Epithelial cell of prostate (primary cell): ENCODE data around the gene ZNF408.
A peak's percentile ranks its signal among the peaks of the same experiment; 100 is the strongest.
"Not testable (repeated sequence)": the region's sequence is repeated elsewhere in the genome, so short reads cannot be mapped to it uniquely, and the experiment has no call there.

Experiments used
- DNase-seq: peaks from one replicate; pipeline ENCODE4 v3.0.0-alpha.2; 2011; ENCODE audit warnings: low read depth, low spot score
- H3K27ac ChIP-seq: fragments of 450-650 bp; 2 replicates; pipeline ENCODE4 v1.5.1; 2017; ENCODE audit warnings: mild to moderate bottlenecking

The ZNF408 gene

DNA sequence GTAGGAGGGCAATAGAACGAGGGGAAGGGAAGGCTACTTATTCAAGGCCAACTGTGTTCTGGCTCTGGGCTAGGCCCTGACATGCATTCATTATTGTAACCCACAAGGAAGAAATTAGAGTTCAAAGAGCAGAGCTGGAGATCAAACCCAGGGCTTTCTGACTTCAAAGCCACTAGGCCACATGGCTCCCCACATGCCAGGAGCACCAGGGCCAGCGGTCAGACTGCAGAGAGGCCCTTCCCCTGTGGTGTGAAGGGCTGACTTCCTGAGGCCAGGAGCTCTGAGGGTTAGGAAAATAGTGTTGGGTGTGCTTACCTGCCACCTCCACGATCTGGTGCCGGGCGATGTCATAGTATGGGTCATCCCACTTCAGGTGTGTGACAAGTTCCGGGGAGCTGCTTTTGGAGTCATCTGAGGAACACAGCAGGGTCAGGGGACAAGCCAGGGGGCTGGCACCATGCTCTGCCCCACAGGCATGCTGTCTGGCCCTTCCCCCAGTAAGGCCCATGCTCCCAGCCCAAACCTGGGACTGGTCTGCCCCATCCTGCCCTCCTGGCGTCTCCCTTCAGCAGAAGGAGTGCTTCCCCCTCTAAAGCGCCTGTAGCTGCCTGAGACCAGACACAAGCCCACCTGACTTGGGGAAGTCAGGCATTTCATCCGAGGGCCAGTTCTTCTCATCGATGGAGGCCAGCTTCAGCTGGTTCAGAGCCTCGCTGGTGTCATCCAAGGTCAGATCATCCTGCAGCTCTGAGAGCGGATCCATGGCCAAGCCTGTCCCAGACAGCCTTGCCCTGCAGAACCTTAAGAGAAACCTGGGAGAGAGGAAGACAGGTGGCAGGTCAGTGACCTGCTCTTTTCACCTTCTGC, 5.3 kb upstream of the ZNF408 start:
- no peak for DNase-seq

DNA sequence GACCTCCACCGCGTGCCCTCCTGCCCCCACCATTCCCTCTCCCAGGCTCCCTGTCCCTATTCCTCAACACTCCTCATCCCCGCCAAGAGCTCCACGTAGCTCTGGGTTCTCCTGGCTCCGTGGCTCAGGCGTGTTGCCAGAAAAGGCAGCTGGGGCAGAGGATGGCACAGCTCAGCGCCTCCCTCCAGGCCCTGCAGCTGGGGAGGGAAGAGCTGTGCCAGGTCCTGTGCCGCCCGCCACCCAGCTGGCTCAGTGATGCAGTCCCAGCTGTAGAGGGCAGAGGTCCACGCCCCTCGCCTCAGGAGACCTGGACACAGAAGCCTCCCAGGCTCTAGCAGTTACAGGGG, 4.6 kb upstream of the ZNF408 start:
- no peak for DNase-seq
- H3K27ac ChIP-seq: no peak overlapping the region

More for the DNA sequence above, 5.3 kb upstream of the ZNF408 start:
- H3K27ac ChIP-seq: no peak overlapping the region

DNA sequence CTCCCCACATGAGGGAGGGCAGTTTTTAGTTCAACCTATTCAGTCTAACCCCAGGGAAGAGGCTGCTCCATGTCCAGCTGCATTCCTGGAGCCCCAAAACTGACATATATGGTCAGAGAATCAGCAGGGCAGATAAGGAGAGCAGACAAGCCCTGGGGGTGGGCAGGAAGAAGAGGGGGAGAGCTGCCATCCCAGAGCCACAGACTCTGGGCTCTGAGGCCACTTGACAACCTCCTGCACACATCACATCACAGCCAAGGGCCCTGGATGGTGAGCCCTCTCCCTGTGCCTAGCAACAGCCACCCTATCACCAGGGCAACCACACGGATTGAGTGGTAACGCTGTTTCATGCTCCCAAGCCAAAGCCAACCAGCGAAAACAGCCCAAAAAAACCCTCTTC, 3.5 kb upstream of the ZNF408 start:
- H3K27ac ChIP-seq: no peak overlapping the region
- no peak for DNase-seq

DNA sequence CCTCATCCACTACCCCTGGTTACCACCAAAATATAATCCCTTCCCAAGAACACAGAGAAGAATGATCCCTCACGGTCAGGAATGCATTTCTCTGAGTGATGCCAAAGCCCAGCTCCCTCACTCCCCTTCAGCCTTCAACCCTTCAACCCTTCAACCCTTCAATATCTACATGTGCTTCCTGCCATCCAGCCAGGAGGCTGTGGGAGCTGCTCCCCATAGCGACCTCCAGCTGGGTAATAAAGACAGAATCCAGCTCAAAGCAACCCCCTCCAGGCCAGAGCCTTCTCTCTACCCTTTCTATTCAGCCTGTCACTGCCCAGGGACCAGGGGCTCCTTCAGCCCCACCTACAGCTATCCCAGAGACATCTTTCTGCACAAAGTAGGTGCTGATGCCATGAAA, 3.1 kb upstream of the ZNF408 start:
- no peak for DNase-seq
- H3K27ac ChIP-seq: no peak overlapping the region

DNA sequence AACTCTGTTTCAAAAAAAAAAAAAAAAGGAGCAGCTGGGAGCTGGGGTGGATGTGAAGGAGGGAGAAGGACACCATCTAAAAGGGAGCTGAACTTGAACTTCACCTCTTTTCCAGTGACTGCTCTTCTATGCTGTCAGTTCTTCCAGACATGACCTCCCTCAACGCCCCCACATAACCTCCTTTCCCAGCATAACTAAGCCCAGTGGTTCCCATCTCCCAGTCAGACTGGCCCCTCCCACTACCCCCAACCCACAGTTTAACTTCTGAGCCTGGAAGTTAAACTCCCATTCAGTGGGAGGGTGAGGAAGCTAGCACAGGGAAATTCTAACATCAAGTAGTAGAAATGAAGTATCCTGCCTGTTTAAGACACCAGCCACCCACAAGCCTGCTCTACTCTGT, 2.2 kb upstream of the ZNF408 start:
- H3K27ac ChIP-seq: no peak overlapping the region
- no peak for DNase-seq

DNA sequence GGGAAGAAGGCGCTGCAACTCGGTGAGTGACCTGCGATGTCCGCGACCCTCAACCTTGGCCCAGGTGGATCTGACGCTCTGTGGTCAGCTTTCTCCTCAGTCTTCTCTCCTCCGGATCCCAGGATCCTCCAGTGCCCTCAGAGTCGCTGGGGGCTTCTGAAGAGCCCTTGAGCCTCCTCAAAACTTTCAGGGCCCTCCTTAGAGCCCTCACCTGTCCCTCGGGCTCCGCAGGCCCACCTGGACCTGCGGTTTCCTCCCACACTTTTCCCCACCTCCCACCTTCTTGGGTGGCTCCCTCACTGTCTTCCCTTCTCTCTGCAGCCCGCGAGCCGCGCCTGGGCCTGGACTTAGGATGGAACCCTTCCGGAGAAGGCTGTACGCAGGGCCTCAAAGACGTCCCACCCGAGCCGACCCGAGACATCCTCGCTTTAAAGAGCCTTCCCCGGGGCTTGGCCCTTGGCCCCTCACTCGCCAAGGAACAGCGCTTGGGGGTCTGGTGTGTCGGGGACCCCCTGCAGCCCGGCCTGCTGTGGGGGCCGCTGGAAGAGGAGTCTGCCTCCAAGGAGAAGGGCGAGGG, 335 bp downstream of the ZNF408 start:
- peak overlapping the region; percentile 89 for H3K27ac ChIP-seq
- DNase-seq: no peak

DNA sequence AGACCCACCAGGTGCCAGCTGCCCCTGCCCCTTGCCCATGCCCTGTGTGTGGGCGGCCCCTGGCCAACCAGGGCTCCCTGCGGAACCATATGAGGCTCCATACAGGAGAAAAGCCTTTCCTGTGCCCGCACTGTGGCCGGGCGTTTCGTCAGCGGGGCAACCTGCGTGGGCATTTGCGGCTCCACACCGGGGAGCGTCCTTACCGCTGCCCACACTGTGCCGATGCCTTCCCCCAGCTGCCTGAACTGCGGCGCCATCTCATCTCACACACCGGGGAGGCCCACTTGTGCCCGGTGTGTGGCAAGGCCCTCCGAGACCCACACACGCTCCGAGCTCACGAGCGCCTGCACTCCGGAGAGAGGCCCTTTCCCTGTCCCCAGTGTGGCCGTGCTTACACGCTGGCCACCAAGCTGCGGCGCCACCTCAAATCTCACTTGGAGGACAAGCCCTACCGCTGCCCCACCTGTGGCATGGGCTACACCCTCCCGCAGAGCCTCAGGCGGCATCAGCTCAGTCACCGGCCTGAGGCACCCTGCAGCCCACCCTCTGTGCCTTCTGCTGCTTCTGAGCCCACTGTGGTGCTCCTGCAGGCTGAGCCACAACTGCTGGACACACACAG, 4.3 kb downstream of the ZNF408 start:
- DNase-seq: no peak
- H3K27ac ChIP-seq: no peak overlapping the region

DNA sequence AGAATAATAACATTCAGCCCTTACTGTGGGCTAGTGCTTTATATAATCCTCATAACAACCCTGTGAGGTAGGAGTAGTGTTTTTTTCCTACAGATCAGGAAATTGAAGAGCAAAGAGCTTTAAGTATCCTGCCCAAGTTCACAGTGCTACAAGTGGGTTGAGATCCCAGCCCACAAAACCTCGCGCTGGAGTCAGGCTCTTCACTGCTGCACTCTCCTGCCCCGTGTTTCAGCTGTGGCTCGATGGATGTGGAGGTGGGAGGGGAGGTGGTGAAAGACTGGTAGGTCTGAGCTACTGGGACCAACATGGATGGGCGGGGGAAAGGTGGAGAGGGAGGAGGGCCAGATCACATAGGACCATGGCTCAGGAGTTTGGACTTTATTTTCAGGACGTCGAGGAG, 6.1 kb downstream of the ZNF408 start:
- no peak overlapping the region for H3K27ac ChIP-seq
- DNase-seq: no peak

DNA sequence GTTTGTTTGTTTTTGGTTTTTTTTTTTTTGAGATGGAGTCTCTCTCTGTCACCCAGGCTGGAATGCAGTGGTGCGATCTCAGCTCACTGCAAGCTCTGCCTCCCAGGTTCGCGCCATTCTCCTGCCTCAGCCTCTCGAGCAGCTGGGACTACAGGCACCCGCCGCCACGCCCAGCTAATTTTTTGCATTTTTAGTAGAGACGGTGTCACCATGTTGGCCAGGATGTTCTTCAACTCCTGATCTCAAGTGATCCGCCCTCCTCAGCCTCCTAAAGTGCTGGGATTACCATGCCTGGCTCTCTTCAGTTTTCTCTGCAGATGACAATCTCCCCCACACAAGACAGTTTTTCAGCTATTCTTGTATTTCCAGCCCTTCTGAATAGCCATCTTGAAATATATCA, 8.5 kb downstream of the ZNF408 start:
- not testable (repeated sequence) for H3K27ac ChIP-seq, DNase-seq

DNA sequence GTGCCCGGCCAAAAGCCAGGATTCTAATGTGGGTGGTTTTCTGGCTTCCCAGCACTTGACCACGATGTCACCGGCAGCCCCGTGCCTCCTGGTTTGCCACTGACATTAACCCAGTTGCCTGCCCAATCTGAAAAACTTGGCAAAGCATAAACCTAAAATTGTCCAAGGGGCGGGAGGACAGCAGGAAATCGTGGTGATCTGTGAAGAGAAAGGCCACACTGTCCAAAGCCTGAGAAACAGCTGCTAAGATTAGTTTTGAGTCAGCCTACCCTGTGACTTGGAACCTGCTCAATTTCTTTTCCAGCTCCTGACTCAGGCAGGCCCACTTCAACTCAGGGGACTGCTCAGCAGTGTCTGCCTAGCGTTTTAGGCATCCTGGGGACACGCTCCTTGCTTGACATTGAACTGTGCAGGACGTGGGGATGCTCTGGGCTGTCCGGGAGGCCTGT, 10.0 kb downstream of the ZNF408 start:
- no peak overlapping the region for H3K27ac ChIP-seq
- peak; percentile 18 for DNase-seq

DNA sequence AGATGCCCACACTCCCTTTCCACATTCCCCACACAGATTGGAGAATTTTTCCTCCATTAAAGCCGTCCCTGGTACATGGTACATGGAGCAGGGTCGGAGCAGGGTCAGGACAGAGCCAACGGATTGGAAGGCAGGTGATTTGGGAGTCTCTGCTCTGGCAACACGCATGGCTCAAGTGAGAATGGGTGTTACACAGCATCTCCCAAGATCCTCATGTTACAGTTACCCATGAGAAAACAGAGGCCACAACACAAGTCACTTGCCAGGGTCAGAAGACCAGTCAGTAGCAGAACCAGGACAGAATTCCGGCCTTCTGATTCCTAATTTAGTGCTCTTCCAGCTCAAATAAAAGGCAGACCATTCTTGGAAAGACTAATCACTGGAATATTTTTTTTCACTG, 10.5 kb downstream of the ZNF408 start:
- no peak for DNase-seq
- no peak overlapping the region for H3K27ac ChIP-seq

DNA sequence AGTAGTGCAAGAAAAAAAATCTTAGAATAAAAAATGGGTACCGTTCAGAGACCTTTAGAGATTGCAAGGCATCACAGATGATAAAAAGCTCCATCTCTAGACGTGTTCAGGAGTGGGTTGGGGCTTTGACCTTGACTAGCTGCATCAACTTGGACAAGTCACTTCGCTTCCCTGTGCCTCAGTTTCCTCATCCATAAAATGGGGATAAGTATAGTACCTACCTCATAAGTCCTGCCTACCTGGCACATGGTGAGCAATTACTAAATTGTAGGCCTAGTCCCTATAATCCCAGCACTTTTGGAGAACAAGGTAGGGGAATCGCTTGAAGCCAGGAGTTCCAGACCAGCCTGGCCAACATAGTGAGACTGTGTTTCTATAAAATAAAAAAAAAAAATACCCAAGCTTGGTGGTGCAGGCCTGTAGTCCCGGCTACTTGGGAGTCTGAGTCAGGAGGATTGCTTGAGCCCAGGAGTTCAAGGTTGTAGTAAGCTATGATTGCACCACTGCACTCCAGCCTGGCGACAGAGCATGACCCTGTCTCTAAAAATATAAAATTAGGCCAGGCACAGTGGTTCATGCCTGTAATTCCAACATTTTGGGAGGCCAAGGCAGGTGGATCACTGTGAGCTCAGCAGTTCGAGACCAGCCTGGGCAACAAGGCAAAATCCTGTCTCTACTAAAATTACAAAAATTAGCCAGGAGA, 12.2 kb downstream of the ZNF408 start:
- DNase-seq: no peak

DNA sequence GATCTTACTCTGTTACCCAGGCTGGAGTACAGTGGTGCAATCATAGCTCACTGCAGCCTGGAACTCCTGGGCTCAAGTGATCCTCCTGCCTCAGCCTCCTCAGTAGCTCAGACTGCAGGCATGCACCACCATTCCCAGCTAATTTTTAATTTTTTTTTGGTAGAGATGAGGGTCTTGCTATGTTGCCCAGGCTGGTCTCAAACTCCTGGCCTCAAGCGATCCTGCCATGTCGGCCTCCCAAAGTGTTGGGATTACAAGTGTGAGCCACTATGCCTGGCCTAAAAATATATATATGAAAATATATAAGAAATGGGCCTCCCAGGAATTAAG, 17.0 kb downstream of the ZNF408 start:
- DNase-seq: not testable (repeated sequence)

More for the DNA sequence above, 12.2 kb downstream of the ZNF408 start:
- no peak overlapping the region for H3K27ac ChIP-seq

DNA sequence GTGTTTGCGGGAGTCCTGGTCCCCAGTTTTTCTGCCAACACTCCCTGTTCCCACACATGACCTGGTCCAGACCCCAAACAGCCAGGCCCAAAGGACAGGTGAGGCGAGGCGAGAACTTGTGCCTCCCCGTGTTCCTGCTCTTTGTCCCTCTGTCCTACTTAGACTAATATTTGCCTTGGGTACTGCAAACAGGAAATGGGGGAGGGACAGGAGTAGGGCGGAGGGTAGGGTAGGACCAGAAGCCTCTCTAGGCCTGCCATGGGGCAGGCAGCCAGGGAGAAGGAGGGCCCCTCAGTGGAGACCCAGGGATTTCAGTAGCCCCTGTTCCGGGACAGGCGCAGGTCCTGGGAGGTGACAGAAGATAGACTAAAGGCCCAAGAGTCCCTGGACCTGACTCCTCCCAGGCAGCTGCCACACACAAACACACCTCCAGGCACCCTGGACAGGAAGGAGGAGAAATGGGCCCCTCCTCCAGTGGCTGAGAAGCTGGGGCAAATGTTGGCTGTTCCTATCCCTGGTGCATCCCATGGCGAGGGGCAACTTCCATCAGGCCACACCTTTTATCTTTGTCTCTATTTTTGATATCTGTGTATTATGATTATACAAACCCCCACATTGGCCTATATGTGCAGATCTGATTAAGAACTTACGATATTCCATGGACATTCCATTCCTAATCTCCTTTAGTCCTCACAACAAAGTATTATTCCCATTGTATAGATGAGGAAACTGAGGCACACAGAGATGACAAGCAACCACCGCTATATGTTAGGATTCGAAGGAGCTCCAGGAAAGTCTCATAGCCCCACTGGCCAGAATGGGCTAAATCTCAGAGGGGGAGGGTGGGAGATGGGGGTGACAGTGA, 17.6 kb downstream of the ZNF408 start:
- no peak overlapping the region for H3K27ac ChIP-seq
- no peak for DNase-seq

More for the DNA sequence above, 17.0 kb downstream of the ZNF408 start:
- not testable (repeated sequence) for H3K27ac ChIP-seq

DNA sequence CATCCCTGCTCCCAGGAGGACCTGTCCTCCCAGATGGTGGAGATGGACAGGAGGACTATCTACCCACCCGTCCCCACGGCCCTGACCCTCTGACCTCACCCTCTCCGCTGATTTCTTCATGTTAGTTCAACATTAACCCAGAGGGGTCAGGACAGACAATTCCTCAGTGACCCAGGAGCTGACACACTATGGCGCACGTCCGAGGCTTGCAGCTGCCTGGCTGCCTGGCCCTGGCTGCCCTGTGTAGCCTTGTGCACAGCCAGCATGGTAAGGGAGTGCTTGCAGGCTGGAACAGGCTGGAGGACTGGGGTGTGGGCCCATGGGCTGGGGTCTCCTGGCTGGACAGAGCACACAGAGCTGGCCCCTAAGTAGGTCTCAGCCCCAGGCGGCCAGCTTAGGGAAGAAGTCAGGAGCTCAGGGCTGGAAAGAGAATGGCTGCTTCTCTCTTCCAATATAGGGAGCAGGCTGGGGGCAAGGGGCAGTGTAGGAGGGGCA, 18.3 kb downstream of the ZNF408 start, which contains the start of gene F2:
TSS of gene F2 (plus strand) at position 166 of the 495 bp plus-strand sequence. CDS start at position 189, 23 bp downstream.
- no peak for DNase-seq
- H3K27ac ChIP-seq: no peak within 1 kb of the TSS

DNA sequence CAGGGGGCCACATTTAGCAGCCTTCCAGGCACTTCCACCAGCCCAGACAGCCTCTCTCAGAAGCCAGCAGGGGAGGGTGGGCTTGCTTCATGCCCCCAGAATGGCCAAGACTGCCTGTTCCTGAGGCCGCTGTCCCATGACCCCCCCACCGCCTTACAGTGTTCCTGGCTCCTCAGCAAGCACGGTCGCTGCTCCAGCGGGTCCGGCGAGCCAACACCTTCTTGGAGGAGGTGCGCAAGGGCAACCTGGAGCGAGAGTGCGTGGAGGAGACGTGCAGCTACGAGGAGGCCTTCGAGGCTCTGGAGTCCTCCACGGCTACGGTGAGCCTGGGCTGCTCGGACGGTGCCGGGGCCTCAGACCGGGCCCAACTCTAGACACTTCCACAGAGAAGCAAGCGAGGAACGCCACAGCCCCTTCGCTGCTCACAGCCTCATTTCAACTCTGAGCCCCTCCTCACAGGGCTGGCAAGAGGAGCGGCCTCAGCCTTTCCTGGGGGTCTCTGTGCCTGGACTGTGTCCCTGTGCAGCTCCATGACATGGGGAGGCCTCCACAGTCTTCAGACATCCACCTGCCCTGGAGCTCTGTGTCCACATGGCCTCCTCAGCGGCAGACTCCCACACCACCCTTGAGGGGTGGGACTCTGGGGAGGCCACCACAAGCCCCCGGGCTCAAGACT, 18.9 kb downstream of the ZNF408 start:
- no peak overlapping the region for H3K27ac ChIP-seq
- DNase-seq: no peak

DNA sequence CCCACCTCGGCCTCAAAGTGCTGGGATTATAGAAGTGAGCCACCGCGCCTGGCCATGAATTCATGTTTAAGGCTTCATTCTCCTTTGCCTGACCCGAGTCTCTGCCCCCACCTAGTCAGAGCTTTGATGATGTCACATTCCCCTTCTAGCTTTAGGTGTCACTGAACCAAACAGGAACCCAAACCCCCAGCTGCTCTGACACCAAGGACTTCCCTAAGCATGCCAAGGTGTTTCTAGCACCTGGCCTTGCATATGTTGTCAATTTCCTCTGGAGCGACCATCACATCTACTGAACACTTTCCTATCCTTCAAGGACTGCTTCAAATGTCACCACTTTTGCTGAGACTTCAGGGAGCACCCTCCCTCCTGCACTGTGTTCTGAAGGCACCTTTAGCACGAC, 20.5 kb downstream of the ZNF408 start:
- DNase-seq: no peak
- no peak overlapping the region for H3K27ac ChIP-seq

DNA sequence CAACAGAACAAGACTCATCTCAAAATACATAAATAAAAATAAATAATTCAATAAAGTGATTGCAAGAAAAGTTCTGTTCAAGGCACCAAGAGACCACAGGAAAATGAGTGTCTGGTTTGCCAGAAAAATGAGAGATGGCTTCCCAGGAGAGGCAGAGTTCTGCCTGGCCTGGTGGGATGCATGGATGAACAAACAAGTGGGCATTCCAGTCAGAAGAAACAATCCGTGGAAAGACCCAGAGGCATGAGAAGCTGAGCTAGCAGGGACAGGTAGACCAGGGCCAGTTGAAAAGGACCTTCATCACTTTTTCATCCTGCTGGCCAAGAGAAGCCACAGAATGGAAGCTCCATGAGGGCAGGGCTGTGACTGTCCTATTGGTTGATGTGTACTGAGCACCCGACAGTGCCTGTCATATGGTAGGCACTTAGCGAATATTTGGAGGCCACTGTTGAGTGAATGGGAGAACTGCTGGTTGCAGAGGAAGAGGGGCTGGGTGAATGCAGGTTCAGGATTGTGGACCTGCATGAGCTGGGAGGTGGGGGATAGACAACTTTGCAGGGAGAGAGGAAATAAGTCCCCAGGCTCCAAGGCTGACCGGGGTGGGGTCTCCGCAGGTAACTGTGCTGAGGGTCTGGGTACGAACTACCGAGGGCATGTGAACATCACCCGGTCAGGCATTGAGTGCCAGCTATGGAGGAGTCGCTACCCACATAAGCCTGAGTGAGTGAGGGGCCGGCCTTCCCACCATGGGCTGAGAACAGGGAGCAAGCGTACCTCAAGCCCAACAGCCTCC, 21.9 kb downstream of the ZNF408 start:
- no peak for DNase-seq

DNA sequence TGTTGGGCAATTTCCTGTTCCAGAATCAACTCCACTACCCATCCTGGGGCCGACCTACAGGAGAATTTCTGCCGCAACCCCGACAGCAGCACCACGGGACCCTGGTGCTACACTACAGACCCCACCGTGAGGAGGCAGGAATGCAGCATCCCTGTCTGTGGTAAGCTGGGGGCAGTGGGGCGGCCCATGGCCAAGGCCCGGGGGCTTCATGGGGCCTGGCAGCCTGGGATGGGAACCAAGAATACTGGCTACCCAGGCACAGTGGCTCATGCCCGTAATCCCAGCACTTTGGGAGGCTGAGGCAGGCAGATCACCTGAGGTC, 22.5 kb downstream of the ZNF408 start:
- H3K27ac ChIP-seq: no peak overlapping the region
- DNase-seq: no peak

More for the DNA sequence above, 21.9 kb downstream of the ZNF408 start:
- H3K27ac ChIP-seq: no peak overlapping the region
